ENCODE measurements around the gene STK39. TPM values are rescaled to one million over a fixed set of nuclear protein-coding genes. Genes with fewer than 3 reads are reported as not detected.

The STK39 gene
- polyA plus RNA-seq, 1 donor from 2014 or later: 9.5 TPM

- no peak overlapping the region for H2AFZ ChIP-seq (ENCODE audit: low read depth, low read length)
- no peaks in the 10 kb centered on the region for H4K20me1 ChIP-seq (ENCODE audit: insufficient read depth)
- H3K36me3 ChIP-seq (ENCODE audit: insufficient read depth, low read length): no peaks in the 10 kb centered on the region
- no peak overlapping the region for H3K9ac ChIP-seq (ENCODE audit: low read length)
- H3K4me3 ChIP-seq (ENCODE audit: low read length): no peak overlapping the region
- H3K4me2 ChIP-seq (ENCODE audit: low read length): no peak overlapping the region
- no peaks in the 10 kb centered on the region for H3K79me2 ChIP-seq (replicated peaks; ENCODE audit: insufficient read depth, low read length)
- H3K27ac ChIP-seq (ENCODE audit: low read length): no peak overlapping the region
- no peaks in the 10 kb centered on the region for H3K27me3 ChIP-seq (ENCODE audit: insufficient read depth, low read depth, low read length)
- H3K9me3 ChIP-seq (ENCODE audit: low read length): no peaks in the 10 kb centered on the region
- H3F3A ChIP-seq (ENCODE audit: insufficient read depth, low read length, poor library complexity, severe bottlenecking): no peaks in the 10 kb centered on the region
- no peak for TF ChIP-seq CTCF (IDR thresholded peaks at IDR 0.05; ENCODE audit: poor library complexity, severe bottlenecking)
- no peak for TF ChIP-seq MXI1 (conservative IDR thresholded peaks at IDR 0.05; ENCODE audit: poor library complexity, severe bottlenecking)
- TF ChIP-seq REST (IDR thresholded peaks at IDR 0.05; ENCODE audit: borderline replicate concordance): no peak
- TF ChIP-seq EP300 (conservative IDR thresholded peaks at IDR 0.05; ENCODE audit: poor library complexity, severe bottlenecking): no peak
- TF ChIP-seq POLR2AphosphoS5 (IDR thresholded peaks at IDR 0.05): no peak
- no peak for TF ChIP-seq EZH2 (IDR thresholded peaks at IDR 0.05; ENCODE audit: borderline replicate concordance, insufficient read depth, low read length, poor library complexity, severe bottlenecking)
- TF ChIP-seq SMC3 (conservative IDR thresholded peaks at IDR 0.05; ENCODE audit: poor library complexity): no peak
- no peaks in the 10 kb centered on the region for H3K9me2 ChIP-seq (ENCODE audit: insufficient read depth, low read length)
Measured at GRCh38 chr2:168194784-168195522, 52.4 kb downstream of the STK39 start.

- H3K9me3 ChIP-seq (ENCODE audit: low read length): no peaks in the 10 kb centered on the region
- no peak overlapping the region for H2AFZ ChIP-seq (ENCODE audit: low read depth, low read length)
- H3F3A ChIP-seq (ENCODE audit: insufficient read depth, low read length, poor library complexity, severe bottlenecking): no peaks in the 10 kb centered on the region
- H3K36me3 ChIP-seq (ENCODE audit: insufficient read depth, low read length): no peaks in the 10 kb centered on the region
- no peaks in the 10 kb centered on the region for H3K79me2 ChIP-seq (replicated peaks; ENCODE audit: insufficient read depth, low read length)
- no peaks in the 10 kb centered on the region for H3K27me3 ChIP-seq (ENCODE audit: insufficient read depth, low read depth, low read length)
- no peak overlapping the region for H3K9ac ChIP-seq (ENCODE audit: low read length)
- no peak overlapping the region for H3K4me3 ChIP-seq (ENCODE audit: low read length)
- H3K9me2 ChIP-seq (ENCODE audit: insufficient read depth, low read length): no peaks in the 10 kb centered on the region
- H4K20me1 ChIP-seq (ENCODE audit: insufficient read depth): no peaks in the 10 kb centered on the region
- no peak overlapping the region for H3K4me2 ChIP-seq (ENCODE audit: low read length)
- TF ChIP-seq EZH2 (IDR thresholded peaks at IDR 0.05; ENCODE audit: borderline replicate concordance, insufficient read depth, low read length, poor library complexity, severe bottlenecking) (no peak), REST (IDR thresholded peaks at IDR 0.05; ENCODE audit: borderline replicate concordance) (no peak), CTCF (IDR thresholded peaks at IDR 0.05; ENCODE audit: poor library complexity, severe bottlenecking) (no peak), TAF1 (IDR thresholded peaks at IDR 0.05; ENCODE audit: low read depth) (no peak), SMC3 (conservative IDR thresholded peaks at IDR 0.05; ENCODE audit: poor library complexity) (no peak), EP300 (conservative IDR thresholded peaks at IDR 0.05; ENCODE audit: poor library complexity, severe bottlenecking) (no peak), MXI1 (conservative IDR thresholded peaks at IDR 0.05; ENCODE audit: poor library complexity, severe bottlenecking) (no peak), RAD21 (conservative IDR thresholded peaks at IDR 0.05) (no peak), POLR2AphosphoS5 (IDR thresholded peaks at IDR 0.05) (no peak)
- H3K27ac ChIP-seq (ENCODE audit: low read length): no peak overlapping the region
Measured at GRCh38 chr2:168192839-168193616, 54.4 kb downstream of the STK39 start.
